ENCODE results near the gene APCDD1. TPM values are rescaled to one million over a fixed set of nuclear protein-coding genes. Genes with fewer than 3 reads are reported as not detected.
"Not testable (repeated sequence)": the region's sequence is repeated elsewhere in the genome, so short reads cannot be mapped to it uniquely, and the experiment has no call there.

APCDD1 gene
- total RNA-seq, 2 donors from 2014 or later, result 53.3 to 73.2 TPM

DNA sequence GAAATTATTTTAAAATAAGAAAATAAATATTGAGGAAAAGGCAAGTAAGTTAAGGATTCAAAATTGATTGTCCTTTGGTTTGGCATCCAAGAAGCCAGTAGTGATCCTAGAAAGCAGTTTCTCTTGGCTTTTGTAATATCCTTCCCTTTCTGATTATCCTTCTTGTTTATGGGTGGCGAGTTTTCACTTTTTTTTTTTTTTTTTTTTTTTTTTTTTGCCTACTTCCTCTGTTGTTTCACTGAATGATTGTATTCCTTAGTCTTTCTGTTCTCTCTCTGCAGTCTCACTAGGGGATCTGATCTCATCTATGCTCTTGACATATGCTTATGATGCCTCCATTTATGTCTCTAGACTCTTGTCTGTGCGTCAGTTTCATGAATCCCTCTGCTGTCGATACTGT lies 75.6 kb downstream of the APCDD1 start:
- Histone ChIP-seq H3K27ac (peak overlapping the region; percentile 8 to 56), H3K27me3 (no peaks in the 10 kb centered on the region), H3K36me3 (no peaks in the 10 kb centered on the region), H3K9me3 (no peaks in the 10 kb centered on the region), H3K4me1 (peaks cover 0 to 49% of the 10 kb centered on the region in 2 donors), H3K4me3 (no peak overlapping the region)
- no peak for DNase-seq (ENCODE audit: low spot score)
- TF ChIP-seq, protein P1, sequence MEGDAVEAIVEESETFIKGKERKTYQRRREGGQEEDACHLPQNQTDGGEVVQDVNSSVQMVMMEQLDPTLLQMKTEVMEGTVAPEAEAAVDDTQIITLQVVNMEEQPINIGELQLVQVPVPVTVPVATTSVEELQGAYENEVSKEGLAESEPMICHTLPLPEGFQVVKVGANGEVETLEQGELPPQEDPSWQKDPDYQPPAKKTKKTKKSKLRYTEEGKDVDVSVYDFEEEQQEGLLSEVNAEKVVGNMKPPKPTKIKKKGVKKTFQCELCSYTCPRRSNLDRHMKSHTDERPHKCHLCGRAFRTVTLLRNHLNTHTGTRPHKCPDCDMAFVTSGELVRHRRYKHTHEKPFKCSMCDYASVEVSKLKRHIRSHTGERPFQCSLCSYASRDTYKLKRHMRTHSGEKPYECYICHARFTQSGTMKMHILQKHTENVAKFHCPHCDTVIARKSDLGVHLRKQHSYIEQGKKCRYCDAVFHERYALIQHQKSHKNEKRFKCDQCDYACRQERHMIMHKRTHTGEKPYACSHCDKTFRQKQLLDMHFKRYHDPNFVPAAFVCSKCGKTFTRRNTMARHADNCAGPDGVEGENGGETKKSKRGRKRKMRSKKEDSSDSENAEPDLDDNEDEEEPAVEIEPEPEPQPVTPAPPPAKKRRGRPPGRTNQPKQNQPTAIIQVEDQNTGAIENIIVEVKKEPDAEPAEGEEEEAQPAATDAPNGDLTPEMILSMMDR (IDR thresholded peaks at IDR 0.05), result no peak

DNA sequence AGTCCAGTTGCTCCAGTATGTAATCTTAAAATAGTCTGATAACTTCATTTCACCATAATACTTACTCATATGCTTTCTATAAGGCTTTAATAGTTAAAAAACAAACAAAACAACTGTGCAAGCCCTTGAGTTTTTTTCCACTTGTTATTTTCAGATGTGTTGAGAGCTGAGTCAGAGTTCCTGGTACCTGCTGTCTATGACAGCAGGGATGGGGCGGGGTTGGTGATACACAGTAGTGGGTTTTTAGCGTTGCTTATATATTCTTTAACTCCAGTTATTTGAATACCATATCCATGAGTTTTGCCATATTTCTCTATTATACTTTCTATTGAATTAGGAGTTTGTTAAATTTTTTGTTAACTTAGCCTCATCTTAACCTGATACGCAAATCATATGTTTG lies 76.4 kb downstream of the APCDD1 start:
- no peaks in the 10 kb centered on the region for H3K36me3 ChIP-seq
- peaks cover 0 to 42% of the 10 kb centered on the region in 2 donors for H3K4me1 ChIP-seq
- no peak for DNase-seq (ENCODE audit: low spot score)
- TF ChIP-seq, protein P1 (IDR thresholded peaks at IDR 0.05), result no peak
- no peaks in the 10 kb centered on the region for H3K27me3 ChIP-seq
- peak overlapping the region; percentile 8 to 56 for H3K27ac ChIP-seq
- no peak overlapping the region for H3K4me3 ChIP-seq
- no peaks in the 10 kb centered on the region for H3K9me3 ChIP-seq

DNA sequence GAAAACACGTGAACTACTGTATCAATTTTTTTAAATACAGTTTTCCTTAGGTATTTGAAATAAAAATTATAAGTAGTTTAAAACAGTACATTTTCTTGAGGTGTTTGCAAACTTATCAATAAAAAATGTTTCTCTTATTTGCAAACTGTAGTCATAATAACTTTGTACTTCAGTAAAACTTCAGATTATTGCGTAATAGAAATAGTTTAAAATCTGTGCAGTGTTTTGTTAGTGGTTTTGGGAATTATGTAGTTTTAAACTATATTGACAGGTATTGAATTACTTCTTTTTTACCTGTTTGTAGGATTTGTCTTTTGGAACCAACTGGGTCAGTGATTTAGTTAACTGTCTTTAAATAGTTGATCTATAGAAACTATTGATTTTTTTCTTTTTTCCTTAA lies 78.7 kb downstream of the APCDD1 start:
- TF ChIP-seq, protein P1 (IDR thresholded peaks at IDR 0.05), result no peak
- Histone ChIP-seq H3K9me3 (no peaks in the 10 kb centered on the region), H3K27ac (no peak overlapping the region), H3K4me3 (no peak overlapping the region), H3K36me3 (no peaks in the 10 kb centered on the region), H3K27me3 (no peaks in the 10 kb centered on the region), H3K4me1 (peaks cover 0 to 26% of the 10 kb centered on the region in 2 donors)
- DNase-seq (ENCODE audit: low spot score), result no peak

DNA sequence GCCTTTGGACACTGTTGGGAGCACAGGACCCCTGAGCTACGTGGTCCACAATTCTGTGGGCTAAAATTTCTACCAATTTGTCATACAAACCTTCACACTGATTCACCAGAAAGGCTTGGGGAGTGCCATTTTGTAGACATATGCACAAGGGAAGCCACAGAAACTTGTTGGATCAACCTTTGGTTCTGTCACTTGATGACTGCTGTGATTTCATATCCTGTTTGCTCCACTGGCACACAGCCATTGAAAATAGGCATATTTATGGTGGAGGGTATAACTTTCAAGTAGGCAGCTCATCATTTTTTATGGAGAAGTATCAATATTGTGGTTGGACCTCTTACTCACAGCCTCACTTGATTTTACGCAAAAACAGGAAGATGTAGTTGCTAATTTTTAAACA lies 81.8 kb downstream of the APCDD1 start:
- no peak overlapping the region for H3K27ac ChIP-seq
- peaks cover 26% of the 10 kb centered on the region for H3K36me3 ChIP-seq
- TF ChIP-seq, protein P1 (IDR thresholded peaks at IDR 0.05), result no peak
- no peaks in the 10 kb centered on the region for H3K4me1 ChIP-seq
- no peak overlapping the region for H3K4me3 ChIP-seq
- no peak for DNase-seq (ENCODE audit: low spot score)
- H3K27me3 ChIP-seq, result no peaks in the 10 kb centered on the region
- H3K9me3 ChIP-seq, result no peaks in the 10 kb centered on the region

DNA sequence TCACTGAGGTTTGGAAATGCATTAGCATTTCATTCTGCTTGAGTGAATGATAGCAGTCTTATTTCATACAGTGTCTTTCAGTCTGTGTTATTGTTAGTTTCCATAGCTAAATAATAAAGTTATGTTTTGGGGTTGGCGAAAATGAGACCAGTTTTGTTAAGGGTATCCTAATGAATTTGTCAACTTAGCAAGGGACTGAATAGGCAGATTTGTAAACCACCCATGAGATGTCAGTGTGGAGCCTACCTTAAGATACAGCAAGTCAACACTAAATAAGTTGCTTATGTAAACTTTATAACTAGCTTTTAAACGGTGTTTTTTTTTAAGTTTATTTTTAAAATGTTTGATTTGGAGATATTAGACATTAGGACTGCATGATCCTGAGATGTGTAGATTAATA lies 83.3 kb downstream of the APCDD1 start:
- no peak overlapping the region for H3K27ac ChIP-seq
- H3K36me3 ChIP-seq, result peaks cover 33% of the 10 kb centered on the region
- H3K4me1 ChIP-seq, result no peaks in the 10 kb centered on the region
- TF ChIP-seq, protein P1 (IDR thresholded peaks at IDR 0.05), result no peak
- H3K4me3 ChIP-seq, result no peak overlapping the region
- H3K27me3 ChIP-seq, result no peaks in the 10 kb centered on the region
- no peaks in the 10 kb centered on the region for H3K9me3 ChIP-seq
- DNase-seq (ENCODE audit: low spot score), result no peak

DNA sequence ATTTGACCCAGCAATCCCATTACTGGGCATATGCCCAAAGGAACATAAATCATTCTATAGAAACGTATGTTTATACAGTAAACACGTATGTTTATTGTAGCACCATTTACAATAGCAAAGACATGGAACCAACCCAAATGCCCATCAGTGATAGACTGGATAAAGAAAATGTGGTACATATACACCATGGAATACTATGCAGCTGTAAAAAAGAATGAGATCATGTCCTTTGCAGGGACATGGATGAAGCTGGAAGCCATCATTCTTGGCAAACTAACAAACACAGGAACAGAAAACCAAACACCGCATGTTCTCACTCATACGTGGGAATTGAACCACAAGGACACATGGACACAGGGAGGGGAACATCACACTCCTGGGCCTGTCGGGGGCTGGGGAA lies 84.7 kb downstream of the APCDD1 start:
- H3K27me3 ChIP-seq; H3K9me3 ChIP-seq; H3K4me1 ChIP-seq; DNase-seq (ENCODE audit: low spot score); H3K4me3 ChIP-seq; H3K27ac ChIP-seq: not testable (repeated sequence)
- H3K36me3 ChIP-seq, result peaks cover 33% of the 10 kb centered on the region

Other genes with a start within 250 kb of the APCDD1 start
- 10 to 100 TPM; 39.0 to 43.5 TPM for gene NAPG, start 71.4 kb downstream of the APCDD1 start, total RNA-seq